Activated B cell treated with CpG ODN at 0.5 μM for 24 hours (primary cell): ENCODE data around the gene CDH11. TPM values are rescaled to one million over a fixed set of nuclear protein-coding genes. Genes with fewer than 3 reads are reported as not detected.

ENCODE experiments used
- ATAC-seq: fragments of 200-7000 bp; cut with Tn5 transposase; one replicate; pipeline ENCODE4 v1.10.0; 2021; ENCODE audit warnings: low read depth, mild to moderate bottlenecking, moderate library complexity
- CTCF ChIA-PET: fragments of 350-600 bp; sonication (Branson Sonifier 250); formaldehyde crosslinking; loops from one replicate; lab custom pipeline; 2021; ENCODE audit warnings: antibody characterized with exemption; lab: Charles Lee
- POLR2A ChIA-PET: fragments of 350-600 bp; sonication (Branson Sonifier 250); formaldehyde crosslinking; loops from one replicate; lab custom pipeline; 2021; ENCODE audit warnings: antibody characterized with exemption; lab: Charles Lee
- DNase-seq: peaks from one replicate; pipeline ENCODE4 v3.0.0; 2022
- H3K27ac Mint-ChIP-seq: one replicate; pipeline ENCODE4 v1.8.0; 2020; ENCODE audit warnings: mixed read lengths
- H3K27me3 Mint-ChIP-seq: one replicate; pipeline ENCODE4 v1.8.0; 2021; ENCODE audit warnings: mixed read lengths
- H3K36me3 Mint-ChIP-seq: one replicate; pipeline ENCODE4 v1.8.0; 2021; ENCODE audit warnings: low read depth, mixed read lengths
- H3K4me1 Mint-ChIP-seq: one replicate; pipeline ENCODE4 v1.8.0; 2021; ENCODE audit warnings: mixed read lengths
- H3K4me3 Mint-ChIP-seq: one replicate; pipeline ENCODE4 v1.8.0; 2020; ENCODE audit warnings: mild to moderate bottlenecking, mixed read lengths
- H3K9me3 Mint-ChIP-seq: one replicate; pipeline ENCODE4 v1.8.0; 2020; ENCODE audit warnings: mixed read lengths
- intact Hi-C: fragments of 100-400 bp; cut with micrococcal nuclease; formaldehyde crosslinking; loops from one replicate; pipeline ENCODE4 v1.15.1; 2024
- total RNA-seq: library from RNA; stranded (reverse); gene quantifications from 2 replicates; pipeline ENCODE4 v1.2.3, GENCODE V29; 2022
- TF ChIP-seq, protein P1 (sequence below): fragments of 200-600 bp; IDR thresholded peaks from one replicate; pipeline ENCODE4 v1.8.0; 2022; ENCODE audit warnings: antibody characterized with exemption, mild to moderate bottlenecking

The CDH11 gene
- total RNA-seq, 1 donor from 2014 or later, result not detected

DNA sequence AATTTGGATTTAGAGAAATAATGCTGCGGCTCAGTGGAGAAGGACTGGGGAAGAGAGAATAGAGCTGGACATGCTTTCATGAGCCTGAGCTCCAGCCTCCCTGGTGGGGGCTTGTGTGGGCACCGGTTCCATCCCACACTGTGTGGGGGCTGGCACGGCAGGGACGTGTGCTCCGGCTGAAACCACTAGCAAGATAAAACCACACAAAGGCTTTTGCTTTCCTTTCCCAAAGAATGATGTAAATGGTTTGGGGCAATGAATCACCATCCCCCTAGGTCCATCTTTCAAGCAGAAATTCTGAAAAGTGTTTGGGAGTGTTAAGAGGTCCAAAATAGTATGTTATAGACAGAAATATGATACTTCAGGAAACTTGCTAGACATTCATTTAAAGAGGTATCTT, 77.0 kb downstream of the CDH11 start:
- POLR2A ChIA-PET, result no interaction called here
- CTCF ChIA-PET, result no interaction called here
- no peak overlapping the region for H3K4me3 Mint-ChIP-seq
- H3K4me1 Mint-ChIP-seq, result no peaks in the 10 kb centered on the region
- H3K36me3 Mint-ChIP-seq, result no peaks in the 10 kb centered on the region
- intact Hi-C loops, result no loop called here
- no peaks in the 10 kb centered on the region for H3K27me3 Mint-ChIP-seq
- peaks cover 9% of the 10 kb centered on the region for H3K9me3 Mint-ChIP-seq
- no peak overlapping the region for H3K27ac Mint-ChIP-seq
- TF ChIP-seq, protein P1, sequence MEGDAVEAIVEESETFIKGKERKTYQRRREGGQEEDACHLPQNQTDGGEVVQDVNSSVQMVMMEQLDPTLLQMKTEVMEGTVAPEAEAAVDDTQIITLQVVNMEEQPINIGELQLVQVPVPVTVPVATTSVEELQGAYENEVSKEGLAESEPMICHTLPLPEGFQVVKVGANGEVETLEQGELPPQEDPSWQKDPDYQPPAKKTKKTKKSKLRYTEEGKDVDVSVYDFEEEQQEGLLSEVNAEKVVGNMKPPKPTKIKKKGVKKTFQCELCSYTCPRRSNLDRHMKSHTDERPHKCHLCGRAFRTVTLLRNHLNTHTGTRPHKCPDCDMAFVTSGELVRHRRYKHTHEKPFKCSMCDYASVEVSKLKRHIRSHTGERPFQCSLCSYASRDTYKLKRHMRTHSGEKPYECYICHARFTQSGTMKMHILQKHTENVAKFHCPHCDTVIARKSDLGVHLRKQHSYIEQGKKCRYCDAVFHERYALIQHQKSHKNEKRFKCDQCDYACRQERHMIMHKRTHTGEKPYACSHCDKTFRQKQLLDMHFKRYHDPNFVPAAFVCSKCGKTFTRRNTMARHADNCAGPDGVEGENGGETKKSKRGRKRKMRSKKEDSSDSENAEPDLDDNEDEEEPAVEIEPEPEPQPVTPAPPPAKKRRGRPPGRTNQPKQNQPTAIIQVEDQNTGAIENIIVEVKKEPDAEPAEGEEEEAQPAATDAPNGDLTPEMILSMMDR, result no peak
- ATAC-seq (no peak), DNase-seq (no peak)

DNA sequence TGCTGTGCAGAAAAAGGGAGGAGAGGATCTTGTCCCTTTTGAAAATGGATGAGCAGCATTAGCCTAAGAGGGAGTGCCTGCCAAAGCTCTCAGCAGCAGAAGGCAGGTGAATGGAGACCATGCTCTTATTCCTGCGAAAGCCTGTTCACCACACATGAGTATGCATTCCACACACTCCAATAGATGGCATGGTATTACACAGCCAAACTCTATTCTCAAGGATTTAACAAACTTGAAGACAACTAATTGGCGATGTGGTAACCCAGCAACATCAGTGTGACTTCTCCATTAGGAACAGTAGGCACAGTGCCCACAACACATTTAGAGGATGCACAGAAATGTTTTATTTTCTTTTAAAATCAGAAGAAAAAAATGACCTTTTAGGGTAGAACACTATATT, 77.8 kb downstream of the CDH11 start:
- no peaks in the 10 kb centered on the region for H3K36me3 Mint-ChIP-seq
- ATAC-seq (no peak), DNase-seq (no peak)
- CTCF ChIA-PET, result no interaction called here
- H3K4me1 Mint-ChIP-seq, result no peaks in the 10 kb centered on the region
- no peaks in the 10 kb centered on the region for H3K27me3 Mint-ChIP-seq
- intact Hi-C loops, result no loop called here
- H3K27ac Mint-ChIP-seq, result no peak overlapping the region
- TF ChIP-seq, protein P1, result no peak
- no peak overlapping the region for H3K4me3 Mint-ChIP-seq
- POLR2A ChIA-PET, result no interaction called here
- H3K9me3 Mint-ChIP-seq, result peaks cover 9% of the 10 kb centered on the region

DNA sequence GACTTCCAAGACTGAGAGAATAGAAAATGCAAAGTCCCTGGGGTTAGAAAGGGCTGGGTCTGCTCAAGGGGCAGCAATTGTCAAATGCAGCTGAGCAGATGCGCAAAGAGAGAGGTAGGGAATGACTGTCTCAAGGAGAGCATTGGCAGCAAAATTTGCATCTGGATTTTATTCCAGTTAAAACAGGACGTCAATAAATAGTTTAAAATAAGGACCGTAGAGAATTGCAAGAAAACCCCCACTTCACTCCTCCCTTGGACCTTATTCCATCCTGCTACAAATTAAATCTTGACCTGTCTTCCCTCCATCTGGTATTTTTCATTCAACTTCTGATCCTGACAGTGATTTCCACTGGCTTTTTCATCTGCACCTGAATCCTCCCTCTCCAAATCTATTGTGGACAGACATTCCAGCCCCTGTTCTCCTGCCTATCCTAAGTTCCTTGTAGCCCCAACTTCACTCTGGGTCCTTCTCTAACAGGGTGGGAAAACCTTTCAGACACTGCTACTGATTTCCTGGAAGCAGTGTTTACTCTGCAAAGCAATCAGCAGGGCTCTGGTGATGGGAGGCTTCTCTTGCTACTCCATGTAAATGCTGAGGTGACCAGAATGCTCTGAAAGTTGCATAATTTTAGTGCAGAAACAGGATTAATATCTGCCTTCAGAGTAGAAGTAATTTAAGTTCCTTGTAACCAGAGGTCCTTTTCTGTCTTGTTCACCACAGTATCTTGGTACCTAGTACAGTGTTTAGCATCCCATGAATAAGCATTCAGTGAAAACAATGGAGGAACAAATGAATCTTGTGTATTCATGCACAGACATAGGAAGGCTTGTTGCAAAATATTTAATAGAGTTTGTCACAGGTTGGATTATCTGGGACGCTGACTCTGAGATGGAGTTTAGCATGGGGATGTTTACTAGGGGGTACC, 79.2 kb downstream of the CDH11 start:
- no peak overlapping the region for H3K4me3 Mint-ChIP-seq
- DNase-seq (no peak), ATAC-seq (no peak)
- H3K27me3 Mint-ChIP-seq, result no peaks in the 10 kb centered on the region
- TF ChIP-seq, protein P1, result no peak
- CTCF ChIA-PET, result no interaction called here
- H3K4me1 Mint-ChIP-seq, result no peaks in the 10 kb centered on the region
- POLR2A ChIA-PET, result no interaction called here
- no peaks in the 10 kb centered on the region for H3K36me3 Mint-ChIP-seq
- intact Hi-C loops, result no loop called here
- peaks cover 9% of the 10 kb centered on the region for H3K9me3 Mint-ChIP-seq
- H3K27ac Mint-ChIP-seq, result no peak overlapping the region

DNA sequence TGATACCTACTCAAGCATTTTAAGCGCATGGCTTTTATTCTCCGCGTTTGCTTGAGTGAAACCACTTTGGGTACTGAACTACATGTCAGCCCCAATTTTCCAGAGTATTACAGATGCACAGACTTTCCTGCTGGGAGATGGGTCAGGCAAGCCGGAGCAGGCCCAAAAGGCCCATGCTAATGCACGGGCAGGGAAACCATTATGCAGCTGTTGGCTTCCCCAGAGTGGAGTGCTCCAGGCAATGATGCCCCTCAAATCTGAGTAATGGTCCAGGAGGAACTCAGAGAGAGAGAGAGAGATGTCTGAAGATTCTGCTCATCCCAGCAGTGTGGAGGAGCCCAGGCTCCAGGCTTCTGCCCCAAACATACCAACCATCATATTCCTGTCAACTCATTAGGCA, 80.2 kb downstream of the CDH11 start:
- TF ChIP-seq, protein P1, result no peak
- Mint-ChIP-seq H3K36me3 (no peaks in the 10 kb centered on the region), H3K27ac (no peak overlapping the region), H3K4me1 (no peaks in the 10 kb centered on the region), H3K27me3 (no peaks in the 10 kb centered on the region), H3K9me3 (peaks cover 9% of the 10 kb centered on the region), H3K4me3 (no peak overlapping the region)
- DNase-seq (no peak), ATAC-seq (no peak)
- intact Hi-C loops, result no loop called here
- ChIA-PET CTCF (no interaction called here), POLR2A (no interaction called here)

DNA sequence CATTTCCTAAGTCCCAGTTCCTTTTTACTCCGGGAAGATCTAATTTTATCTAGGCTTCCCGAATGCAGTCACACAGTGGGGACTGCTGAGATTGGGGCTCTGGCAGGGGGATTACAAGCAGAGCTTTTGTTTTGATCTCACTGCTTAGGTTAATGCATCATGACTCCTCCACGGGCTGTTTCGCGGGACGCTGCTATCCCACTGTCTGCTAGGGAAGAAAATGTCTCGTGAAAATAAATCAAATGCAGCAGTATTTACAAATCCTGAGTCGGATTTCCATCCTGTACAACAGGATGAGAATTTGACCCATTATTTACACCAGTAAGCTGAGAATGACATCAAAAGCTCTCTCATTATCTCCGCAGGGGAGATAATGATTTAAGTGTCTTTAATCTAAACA, 83.8 kb downstream of the CDH11 start:
- POLR2A ChIA-PET, result no interaction called here
- ATAC-seq (no peak), DNase-seq (no peak)
- Mint-ChIP-seq H3K27me3 (no peaks in the 10 kb centered on the region), H3K9me3 (peaks cover 8% of the 10 kb centered on the region), H3K36me3 (no peaks in the 10 kb centered on the region), H3K4me3 (no peak overlapping the region), H3K4me1 (no peaks in the 10 kb centered on the region), H3K27ac (no peak overlapping the region)
- intact Hi-C loops, result no loop called here
- CTCF ChIA-PET, result no interaction called here
- TF ChIP-seq, protein P1, result no peak
